ENCODE data around the gene ARHGAP19. TPM values are rescaled to one million over a fixed set of nuclear protein-coding genes. Genes with fewer than 3 reads are reported as not detected.

Gene ARHGAP19
- polyA plus RNA-seq, 3 donors, result 27.6 to 28.7 (median 28.2) TPM

- no peak for DNase-seq
Observed at GRCh38 chr10:97238855-97239254, 53.6 kb downstream of the ARHGAP19 start.

GRCh38 chr10:97235353-97235752 lies 57.1 kb downstream of the ARHGAP19 start:
- DNase-seq, result no peak

DNA sequence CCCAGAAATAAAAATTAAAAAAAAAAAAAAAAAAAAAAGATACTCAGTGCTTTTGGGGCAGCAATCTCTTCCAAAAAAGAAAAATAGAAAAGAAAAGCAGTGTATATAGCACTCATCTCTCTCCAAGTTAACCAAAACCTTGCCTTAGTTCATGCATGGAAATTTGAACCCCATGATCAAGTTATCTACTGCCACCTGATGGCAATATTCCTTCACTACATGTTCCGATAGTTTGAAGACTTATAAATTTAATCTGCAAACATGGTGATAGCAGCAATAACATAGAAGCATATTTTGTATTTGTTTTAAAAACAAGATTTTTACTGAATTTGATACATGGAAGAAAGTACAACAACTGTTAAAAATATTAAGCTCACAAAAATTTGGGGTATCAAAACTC lies 58.0 kb downstream of the ARHGAP19 start:
- peak; percentile 36 for DNase-seq

DNA sequence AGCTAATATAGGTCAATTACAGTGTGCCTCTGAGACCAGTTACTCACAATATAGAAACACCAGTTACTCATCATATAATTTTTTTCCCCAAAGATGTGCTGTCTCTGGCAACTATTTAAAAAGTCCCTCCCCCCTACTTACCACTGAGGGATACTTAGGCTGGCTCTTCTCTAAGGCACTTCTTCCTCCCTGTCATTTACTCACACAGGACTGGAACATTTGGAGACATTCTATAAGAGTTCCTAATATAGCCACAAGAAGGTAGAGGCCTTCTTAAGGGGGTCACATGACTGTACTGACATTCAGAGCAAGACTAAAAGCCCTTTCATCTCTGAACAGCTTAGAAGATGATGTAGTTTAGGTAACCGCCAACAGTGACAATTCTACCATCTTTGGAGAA lies 62.3 kb downstream of the ARHGAP19 start:
- no peak for DNase-seq

GRCh38 chr10:97229322-97230015 lies 63.0 kb downstream of the ARHGAP19 start:
- no peak for DNase-seq

GRCh38 chr10:97228775-97229157 lies 63.7 kb downstream of the ARHGAP19 start:
- no peak for DNase-seq

DNA sequence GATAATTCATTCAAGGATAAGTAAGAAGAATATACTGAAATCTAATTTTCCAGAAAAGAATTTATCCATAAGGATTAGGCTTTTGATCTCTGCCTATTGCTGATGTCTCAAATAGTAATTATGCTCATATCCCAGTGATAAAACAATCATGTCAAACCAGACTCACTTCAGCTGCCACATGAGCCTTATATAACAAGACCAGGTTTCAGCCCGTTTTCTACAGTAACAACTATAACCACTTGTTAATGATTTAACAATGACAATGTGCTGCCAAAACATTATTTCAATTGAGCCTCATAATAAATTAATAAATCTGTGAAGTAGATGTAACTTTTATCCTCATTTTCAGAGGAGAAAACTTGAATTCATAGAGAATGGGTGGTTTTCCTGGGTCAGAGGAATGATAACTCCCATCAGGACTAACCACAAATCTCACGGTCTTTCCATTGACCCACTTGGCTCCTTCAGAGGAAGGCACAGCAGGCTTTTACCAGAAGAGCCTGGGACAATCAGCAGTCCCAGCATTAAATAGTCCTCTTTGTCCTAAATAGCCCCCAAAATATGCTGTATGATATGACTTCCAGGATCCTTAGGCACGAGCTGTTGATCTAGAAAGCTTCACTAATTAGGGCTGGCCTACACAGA lies 64.2 kb downstream of the ARHGAP19 start:
- DNase-seq, result no peak

- no peak for DNase-seq
Observed at GRCh38 chr10:97226398-97226797, 66.0 kb downstream of the ARHGAP19 start.

GRCh38 chr10:97224483-97225435 lies 67.7 kb downstream of the ARHGAP19 start:
- DNase-seq, result no peak

DNA sequence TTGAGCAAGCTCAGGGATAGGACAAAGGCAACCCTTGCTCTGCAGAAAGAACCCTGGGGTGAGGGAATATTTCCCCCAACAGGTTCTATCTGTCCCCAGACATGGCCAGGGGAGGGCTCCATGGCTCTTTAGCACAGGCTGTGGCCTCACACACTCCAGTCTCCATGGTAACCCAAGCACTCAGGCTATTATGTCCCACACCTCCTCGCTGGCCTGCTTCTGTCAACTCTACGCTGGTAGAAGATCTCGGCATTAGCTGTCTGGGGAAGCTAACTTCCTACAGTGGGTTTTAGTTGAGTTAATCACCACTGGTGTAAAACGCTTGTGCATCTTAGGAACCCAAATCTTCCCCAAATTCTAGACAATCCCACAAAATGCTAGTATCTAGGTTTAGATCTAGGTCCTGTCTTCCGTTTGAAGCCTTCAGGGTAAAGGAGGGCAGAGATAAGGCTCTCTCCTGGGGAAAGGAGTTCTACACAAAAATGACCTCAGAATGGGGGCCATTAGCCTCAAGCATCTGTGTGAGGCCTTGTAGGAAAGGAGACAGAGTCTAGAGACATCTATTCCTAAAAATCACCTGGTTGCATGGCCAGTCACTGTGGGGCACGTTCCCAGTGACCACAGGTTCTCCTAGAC lies 70.0 kb downstream of the ARHGAP19 start:
- DNase-seq, result peak; percentile 39

DNA sequence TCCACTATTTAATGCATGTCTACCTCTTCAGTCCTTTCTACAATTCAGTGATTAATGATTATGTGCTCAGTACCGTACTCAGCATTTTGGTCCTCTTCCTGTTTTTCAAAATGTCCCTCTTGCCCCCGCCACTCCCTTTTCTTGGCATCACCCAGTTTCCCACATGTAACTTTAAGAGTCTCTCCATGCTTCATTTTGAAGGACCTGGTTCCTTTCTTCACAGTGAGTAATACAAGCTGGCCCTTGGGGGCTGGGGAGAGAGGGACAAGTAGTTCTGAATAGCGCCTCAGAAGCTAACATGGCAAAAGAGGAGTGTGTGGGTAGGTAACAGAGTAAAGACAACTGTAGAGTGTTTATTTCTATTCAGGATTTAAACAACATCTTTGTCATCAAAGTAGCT lies 72.1 kb downstream of the ARHGAP19 start:
- DNase-seq, result no peak

- DNase-seq, result no peak
Observed at GRCh38 chr10:97217299-97217698, 75.1 kb downstream of the ARHGAP19 start.

- DNase-seq, result no peak
Observed at GRCh38 chr10:97215619-97216260, 76.7 kb downstream of the ARHGAP19 start.

- no peak for DNase-seq
Observed at GRCh38 chr10:97213431-97213830, 79.0 kb downstream of the ARHGAP19 start.

GRCh38 chr10:97211229-97211628 lies 81.2 kb downstream of the ARHGAP19 start:
- DNase-seq, result no peak

- DNase-seq, result peak; percentile 77
Observed at GRCh38 chr10:97210543-97210960, 81.9 kb downstream of the ARHGAP19 start.

DNA sequence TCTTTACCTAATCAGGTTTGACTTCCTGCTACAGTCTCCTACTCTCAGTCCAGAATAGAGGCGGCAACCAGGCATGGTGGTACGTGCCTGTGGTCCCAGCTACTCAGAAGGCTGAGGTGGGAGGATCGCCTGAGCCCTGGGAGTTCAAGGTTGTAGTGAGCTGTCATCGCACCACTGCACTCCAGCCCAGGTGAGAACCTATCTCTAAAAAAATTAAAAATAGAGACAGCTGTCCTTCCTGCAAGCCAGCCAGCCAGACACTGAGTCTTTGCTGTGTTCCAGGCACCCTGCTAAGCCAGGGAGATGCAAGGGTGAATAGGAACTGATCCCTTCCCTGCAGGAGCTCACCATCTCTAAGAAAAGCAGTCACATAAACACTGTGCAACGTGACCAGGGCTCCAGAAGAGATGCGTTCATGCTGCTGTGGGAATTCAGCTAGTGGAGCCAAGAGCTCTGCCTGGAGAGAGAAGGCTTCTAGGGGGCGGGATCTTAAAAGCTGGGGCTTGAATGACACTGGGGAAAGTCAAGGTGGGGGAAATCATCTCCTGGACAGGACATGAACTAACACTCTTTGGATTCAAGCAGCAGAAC lies 84.6 kb downstream of the ARHGAP19 start:
- no peak for DNase-seq

GRCh38 chr10:97207131-97207530 lies 85.3 kb downstream of the ARHGAP19 start:
- no peak for DNase-seq

DNA sequence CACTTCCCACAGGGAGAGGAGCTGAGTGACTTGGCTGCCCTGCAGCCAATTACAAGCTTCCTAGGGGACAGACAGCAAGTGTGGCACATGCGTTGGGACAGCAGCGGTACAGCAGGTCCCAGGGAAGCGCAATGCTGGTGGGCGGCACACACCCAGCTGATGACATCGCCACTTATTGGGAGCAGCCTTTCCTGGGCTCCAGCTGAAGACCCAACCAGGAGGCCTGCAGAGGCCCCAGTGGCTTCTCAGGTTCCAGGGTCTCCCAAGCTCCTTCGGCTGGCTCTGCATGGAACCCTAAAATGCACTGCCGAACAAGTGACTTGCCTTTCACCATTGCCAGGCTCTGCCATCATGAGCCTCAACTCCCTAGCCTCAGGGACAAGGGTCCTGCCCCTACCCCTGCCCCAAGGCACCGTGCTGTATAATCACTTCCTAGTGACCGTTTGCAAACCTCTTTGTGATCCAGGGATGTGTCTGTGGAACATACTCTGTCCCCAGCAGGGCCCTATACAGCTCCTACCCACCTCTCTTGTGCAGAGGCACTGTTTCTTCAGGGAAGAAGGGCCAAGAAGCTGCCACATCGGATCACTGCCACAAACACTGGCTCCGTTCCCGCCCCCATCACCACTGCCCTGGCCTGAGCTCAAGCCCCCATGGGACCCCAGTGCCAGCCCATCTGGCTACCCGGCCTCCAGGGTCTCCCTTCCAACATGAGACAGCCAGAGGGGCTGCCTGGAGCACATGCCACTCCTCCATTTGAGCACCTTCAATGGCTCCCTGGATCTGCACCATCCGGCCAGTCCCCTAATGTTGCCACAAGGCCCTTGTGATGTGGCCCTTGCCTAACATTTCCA lies 87.4 kb downstream of the ARHGAP19 start:
- DNase-seq, result no peak

GRCh38 chr10:97203220-97203619 lies 89.2 kb downstream of the ARHGAP19 start:
- DNase-seq, result no peak

Data from renal pelvis (tissue), 4 donors.